K562 (cell line): ENCODE data around the gene RPS6KA6. TPM values are rescaled to one million over a fixed set of nuclear protein-coding genes. Genes with fewer than 3 reads are reported as not detected.

Source experiments
- ATAC-seq: fragments of 200-7000 bp; cut with Tn5 transposase; 3 replicates; pipeline ENCODE4 v1.9.1; 2020; ENCODE audit warnings: moderate library complexity
- BruUV-seq: library from RNA; stranded (reverse); fragments of 400-500 nt; replicated peaks from 2 replicates; lab custom pipeline; 2021; lab: Mats Ljungman, UMichigan
- CTCF ChIA-PET: fragments of 300-600 bp; formaldehyde crosslinking; extraction: SDS; loops from one replicate; lab custom pipeline; 2021; ENCODE audit warnings: low intra/inter-chr PET ratio; lab: Yijun Ruan, JAX
- POLR2A ChIA-PET: fragments of 300-600, 350-650 bp; sonication (Branson Sonifier 250); formaldehyde crosslinking; extraction: SDS; loops from one replicate; lab custom pipeline; 2021; ENCODE audit warnings: antibody characterized with exemption, inconsistent platforms; lab: Yijun Ruan, JAX
- DNase-seq, 4 experiments: peaks; one replicate each; pipeline versions ENCODE4 v3.0.0 to v3.0.0-alpha.2; 2011 to 2018; ENCODE audit warnings: low spot score in 3 of 4, mixed read lengths in 3 of 4; ENCODE audit errors: extremely low read depth in 1 of 4
- FAIRE-seq: peaks from 2 replicates; lab custom pipeline; 2011; peaks lifted over from hg19 to GRCh38; lab: Jason Lieb, UNC
- H2AFZ ChIP-seq: 2 replicates; pipeline ENCODE4 v1.6.0; 2011; ENCODE audit warnings: low read depth, low read length, control low read depth, inconsistent platforms
- H3K27ac ChIP-seq: fragments of 200-600 bp; 3 replicates; pipeline ENCODE4 v1.8.0; 2011; ENCODE audit warnings: low read depth, mild to moderate bottlenecking, control low read depth, inconsistent platforms, low read length, moderate library complexity, mixed read lengths; ENCODE audit errors: extremely low read depth
- H3K27me3 ChIP-seq, 2 experiments: fragments of 300-600 bp in 1 of 2; 2 replicates in 1 of 2; 3 replicates in 1 of 2; pipeline versions ENCODE4 v1.6.0 to v1.8.0; 2011; ENCODE audit warnings: inconsistent platforms in 2 of 2, low read length in 2 of 2, mild to moderate bottlenecking in 1 of 2, mixed read lengths in 1 of 2, moderate library complexity in 1 of 2; ENCODE audit not compliant: control insufficient read depth in 2 of 2, insufficient read depth in 2 of 2
- H3K36me3 ChIP-seq: fragments of 300-600 bp; 3 replicates; pipeline ENCODE4 v1.8.0; 2011; ENCODE audit warnings: mild to moderate bottlenecking, low read length, inconsistent platforms; ENCODE audit not compliant: control insufficient read depth, insufficient read depth
- H3K4me1 ChIP-seq, 2 experiments: fragments of 200-600 bp in 1 of 2; replicated peaks in 1 of 2; 2 replicates in 1 of 2; 3 replicates in 1 of 2; pipeline versions ENCODE4 v1.5.1 to v1.8.0; 2011; ENCODE audit warnings: inconsistent platforms in 2 of 2, low read length in 2 of 2, mild to moderate bottlenecking in 1 of 2, mixed read lengths in 1 of 2, moderate library complexity in 1 of 2; ENCODE audit not compliant: control insufficient read depth in 2 of 2, insufficient read depth in 2 of 2
- H3K4me2 ChIP-seq: 2 replicates; pipeline ENCODE4 v1.6.1; 2011; ENCODE audit warnings: low read length, control low read depth, inconsistent platforms, mixed read lengths; ENCODE audit not compliant: insufficient read depth
- H3K4me3 ChIP-seq: fragments of 200-600 bp; sonication (generic), shearing (Covaris generic); 2 replicates; pipeline ENCODE4 v1.5.1; 2016; ENCODE audit warnings: control low read depth, inconsistent platforms
- H3K79me2 ChIP-seq: fragments of 200-600 bp; 3 replicates; pipeline ENCODE4 v1.8.0; 2011; ENCODE audit warnings: low read length, inconsistent platforms; ENCODE audit not compliant: control insufficient read depth, insufficient read depth
- H3K9ac ChIP-seq, 2 experiments: 2 replicates each; pipeline versions ENCODE4 v1.6.0 to v1.6.1; 2011; ENCODE audit warnings: low read depth in 2 of 2, low read length in 2 of 2, control low read depth in 1 of 2, inconsistent platforms in 1 of 2, mild to moderate bottlenecking in 1 of 2, mixed read lengths in 1 of 2; ENCODE audit not compliant: insufficient read depth in 1 of 2
- H3K9me1 ChIP-seq: one replicate; pipeline ENCODE4 v1.6.0; 2011; ENCODE audit warnings: inconsistent platforms, mild to moderate bottlenecking, low read length, moderate library complexity; ENCODE audit not compliant: control insufficient read depth, insufficient read depth
- H3K9me3 ChIP-seq: replicated peaks from 2 replicates; pipeline ENCODE4 v1.5.1; 2011; ENCODE audit warnings: low read depth, low read length, inconsistent platforms; ENCODE audit not compliant: control insufficient read depth, insufficient read depth
- H4K20me1 ChIP-seq: replicated peaks from 2 replicates; pipeline ENCODE4 v1.6.1; 2011; ENCODE audit warnings: low read length, inconsistent platforms, mixed read lengths; ENCODE audit not compliant: control insufficient read depth, insufficient read depth
- ARNT ChIP-seq, 2 experiments: fragments of 450-650 bp; IDR thresholded peaks; 2 replicates each; pipeline ENCODE4 v1.6.1; 2016; ENCODE audit warnings: mild to moderate bottlenecking in 1 of 2
- ATF4 ChIP-seq: fragments of 450-650 bp; formaldehyde crosslinking; IDR thresholded peaks from 2 replicates; pipeline ENCODE4 v1.4.0; 2022; ENCODE audit warnings: mild to moderate bottlenecking, moderate library complexity
- ETV5 ChIP-seq: sonication (generic); formaldehyde crosslinking; IDR thresholded peaks from 2 replicates; pipeline ENCODE4 v1.4.0; 2020; ENCODE audit warnings: low read depth, mild to moderate bottlenecking, missing genetic modification reagents
- EZH2 ChIP-seq: IDR thresholded peaks from 2 replicates; pipeline ENCODE4 v1.6.1; 2012; ENCODE audit warnings: low read depth, mild to moderate bottlenecking, inconsistent platforms, low read length, borderline replicate concordance
- HES1 ChIP-seq: fragments of 450-650 bp; IDR thresholded peaks from 2 replicates; pipeline ENCODE4 v1.6.1; 2016; ENCODE audit warnings: low read depth, mild to moderate bottlenecking, moderate library complexity
- KLF13 ChIP-seq: fragments of 450-650 bp; IDR thresholded peaks from 2 replicates; pipeline ENCODE4 v1.6.1; 2016; ENCODE audit warnings: missing genetic modification characterization, low read depth, mild to moderate bottlenecking, missing compliant biosample characterization, moderate library complexity, borderline replicate concordance
- NFIC ChIP-seq: fragments of 450-650 bp; IDR thresholded peaks from 2 replicates; pipeline ENCODE4 v1.6.1; 2017; ENCODE audit warnings: mild to moderate bottlenecking, inconsistent platforms
- NR2C1 ChIP-seq, 2 experiments: fragments of 450-650 bp; IDR thresholded peaks; 2 replicates each; pipeline ENCODE4 v1.6.1; 2017; ENCODE audit warnings: mild to moderate bottlenecking in 2 of 2, antibody characterized with exemption in 1 of 2, inconsistent platforms in 1 of 2, missing compliant biosample characterization in 1 of 2, missing genetic modification characterization in 1 of 2
- SPI1 ChIP-seq: IDR thresholded peaks from 2 replicates; pipeline ENCODE4 v1.6.1; 2011; ENCODE audit warnings: low read depth, low read length, control low read depth, borderline replicate concordance
- TEAD1 ChIP-seq, 2 experiments: fragments of 450-650 bp in 1 of 2; sonication (generic) in 1 of 2; formaldehyde crosslinking; IDR thresholded peaks; 2 replicates each; pipeline versions ENCODE4 v1.4.0 to v1.8.0; 2020 to 2022; ENCODE audit warnings: mild to moderate bottlenecking in 2 of 2, missing genetic modification reagents in 1 of 2
- ZNF133 ChIP-seq: fragments of 250-450 bp; sonication (Bioruptor Pico); IDR thresholded peaks from 2 replicates; pipeline ENCODE4 v1.4.0; 2020; ENCODE audit warnings: mild to moderate bottlenecking
- ZNF408 ChIP-seq: fragments of 250-450 bp; sonication (Bioruptor Pico); IDR thresholded peaks from 2 replicates; pipeline ENCODE4 v1.4.0; 2020; ENCODE audit warnings: low read depth, mild to moderate bottlenecking, moderate library complexity
- ZNF586 ChIP-seq: fragments of 450-650 bp; formaldehyde crosslinking; conservative IDR thresholded peaks from 2 replicates; pipeline ENCODE4 v1.4.0; 2020; ENCODE audit warnings: mild to moderate bottlenecking, moderate library complexity
- WGBS: fragments of 100-300 bp; shearing (Covaris generic); methylation state at CpG from one replicate; pipeline ENCODE4 v1.1.6; 2016; ENCODE audit warnings: low coverage, mixed read lengths; ENCODE audit not compliant: insufficient coverage; ENCODE audit errors: missing lambda C conversion rate; 5-methylcytosine and 5-hydroxymethylcytosine counted together
- in situ Hi-C: fragments of 300-500 bp; cut with MboI; formaldehyde crosslinking; loops from 4 replicates; pipeline ENCODE4 v1.15.0; 2018; ENCODE audit warnings: inconsistent platforms, mixed read lengths
- intact Hi-C: fragments of 100-400 bp; cut with micrococcal nuclease; formaldehyde crosslinking; loops from 2 replicates; pipeline ENCODE4 v1.14.2; 2022
- polyA plus RNA-seq, 8 experiments: library from polyadenylated mRNA; depleted of rRNA in 4 of 8; stranded (reverse) in 5 of 8; unstranded in 3 of 8; fragments of >200 nt; fragmentation: Nextera tagmentation in 2 of 8; fragmentation: Illumina TruSeq in 1 of 8; extraction: Ambion mirVana in 2 of 8; extraction: Trizol in 1 of 8; gene quantifications; 2 replicates each; pipeline versions ENCODE4 v1.2.1 to v1.2.3, GENCODE V29; 2011 to 2014; ENCODE audit warnings: inconsistent platforms in 1 of 8, missing spikeins in 1 of 8
- total RNA-seq, 7 experiments: library from RNA; depleted of rRNA in 6 of 7; stranded (reverse); fragments of >200 nt in 6 of 7; fragmentation: Illumina TruSeq in 2 of 7; extraction: Trizol in 2 of 7; gene quantifications; 2 replicates each; pipeline versions ENCODE4 v1.2.1 to v1.2.3, GENCODE V29; 2011 to 2021; ENCODE audit warnings: low replicate concordance in 1 of 7
- TF ChIP-seq, protein P1 (sequence below): sonication (generic); formaldehyde crosslinking; IDR thresholded peaks from 2 replicates; pipeline ENCODE4 v1.8.0; 2022; ENCODE audit warnings: mild to moderate bottlenecking, low read depth, missing genetic modification reagents
- TF ChIP-seq, protein P2 (sequence below): fragments of 250-450 bp; sonication (Bioruptor Pico); IDR thresholded peaks from 2 replicates; pipeline ENCODE4 v1.9.0; 2021; ENCODE audit warnings: mild to moderate bottlenecking

RPS6KA6 gene
- total and polyA plus RNA-seq, 9 of the 15 experiments (the other 6 are each of a cell fraction or from before 2014, with no cell fraction given): 0.11 TPM; not detected in 8

- ChIA-PET CTCF (no interaction called here), POLR2A (no interaction called here)
- Histone ChIP-seq H3K27ac (no peak overlapping the region), H2AFZ (no peak overlapping the region), H3K4me2 (no peak overlapping the region), H3K79me2 (no peaks in the 10 kb centered on the region), H3K9ac (no peak overlapping the region), H3K9me3 (no peaks in the 10 kb centered on the region), H3K36me3 (no peaks in the 10 kb centered on the region), H3K9me1 (no peaks in the 10 kb centered on the region), H3K27me3 (no peaks in the 10 kb centered on the region), H4K20me1 (no peaks in the 10 kb centered on the region), H3K4me3 (no peak overlapping the region), H3K4me1 (no peaks in the 10 kb centered on the region)
- FAIRE-seq: no peak
- BruUV-seq: no TSS peak
- in situ Hi-C loops (no loop called here), intact Hi-C loops (no loop called here)
- WGBS: 0% methylated on average over 3 of the region's 3 CpGs
- no peak for ATAC-seq
- TF ChIP-seq SPI1 (no peak), ZNF408 (CRISPR knock-in tag) (no peak), TEAD1 (CRISPR knock-in tag; IDR thresholded peaks at IDR 0.05) (no peak), ZNF586 (CRISPR knock-in tag) (no peak), ARNT (IDR thresholded peaks at IDR 0.05) (no peak), ETV5 (CRISPR knock-in tag) (no peak), HES1 (no peak), ATF4 (CRISPR knock-in tag) (no peak), EZH2 (no peak), NR2C1 (IDR thresholded peaks at IDR 0.05) (no peak), NR2C1 (tag; IDR thresholded peaks at IDR 0.05) (no peak), NFIC (no peak), ZNF133 (no peak), KLF13 (no peak)
- TF ChIP-seq, protein P1, sequence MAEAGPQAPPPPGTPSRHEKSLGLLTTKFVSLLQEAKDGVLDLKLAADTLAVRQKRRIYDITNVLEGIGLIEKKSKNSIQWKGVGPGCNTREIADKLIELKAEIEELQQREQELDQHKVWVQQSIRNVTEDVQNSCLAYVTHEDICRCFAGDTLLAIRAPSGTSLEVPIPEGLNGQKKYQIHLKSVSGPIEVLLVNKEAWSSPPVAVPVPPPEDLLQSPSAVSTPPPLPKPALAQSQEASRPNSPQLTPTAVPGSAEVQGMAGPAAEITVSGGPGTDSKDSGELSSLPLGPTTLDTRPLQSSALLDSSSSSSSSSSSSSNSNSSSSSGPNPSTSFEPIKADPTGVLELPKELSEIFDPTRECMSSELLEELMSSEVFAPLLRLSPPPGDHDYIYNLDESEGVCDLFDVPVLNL: no peak
- TF ChIP-seq, protein P2, sequence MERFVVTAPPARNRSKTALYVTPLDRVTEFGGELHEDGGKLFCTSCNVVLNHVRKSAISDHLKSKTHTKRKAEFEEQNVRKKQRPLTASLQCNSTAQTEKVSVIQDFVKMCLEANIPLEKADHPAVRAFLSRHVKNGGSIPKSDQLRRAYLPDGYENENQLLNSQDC: no peak
- no peak for DNase-seq
These were observed 43.0 kb downstream of the RPS6KA6 start for GRCh38 chrX:84144991-84145390.
